Lung (tissue), 12 donors: ENCODE measurements around the gene TTLL13. TPM values are rescaled to one million over a fixed set of nuclear protein-coding genes. Genes with fewer than 3 reads are reported as not detected.

Experiments
- ATAC-seq: fragments of 200-7000 bp; cut with Tn5 transposase; one replicate; pipeline ENCODE4 v1.9.1; 2020; ENCODE audit warnings: moderate number of reproducible peaks; ENCODE audit not compliant: insufficient read depth, low FRiP score
- DNase-seq, 3 donors: peaks; one replicate each; pipeline ENCODE4 v3.0.0-alpha.2; 2013 to 2017
- H3K27ac ChIP-seq, 2 donors: one replicate each; pipeline ENCODE4 v1.5.1; 2013; ENCODE audit warnings: mild to moderate bottlenecking in 2 of 2, moderate library complexity in 2 of 2, control low read depth in 1 of 2, inconsistent platforms in 1 of 2, low read depth in 1 of 2, low read length in 1 of 2
- H3K27me3 ChIP-seq, 3 donors: one replicate each; pipeline ENCODE4 v1.5.1; 2013; ENCODE audit warnings: low read length in 2 of 3; ENCODE audit not compliant: control insufficient read depth in 3 of 3, insufficient read depth in 3 of 3
- H3K36me3 ChIP-seq, 4 donors: one replicate each; pipeline ENCODE4 v1.5.1; 2013; ENCODE audit warnings: low read length in 4 of 4, mild to moderate bottlenecking in 1 of 4, moderate library complexity in 1 of 4; ENCODE audit not compliant: control insufficient read depth in 4 of 4, insufficient read depth in 4 of 4
- H3K4me1 ChIP-seq, 5 donors: one replicate each; pipeline ENCODE4 v1.5.1; 2013; ENCODE audit warnings: low read length in 5 of 5, mild to moderate bottlenecking in 2 of 5, moderate library complexity in 1 of 5; ENCODE audit not compliant: control insufficient read depth in 5 of 5, insufficient read depth in 5 of 5
- H3K4me3 ChIP-seq: one replicate; pipeline ENCODE4 v1.5.1; 2013; ENCODE audit warnings: mild to moderate bottlenecking, control low read depth, moderate library complexity
- H3K9ac ChIP-seq, 2 donors: one replicate each; pipeline ENCODE4 v1.5.1; 2013; ENCODE audit warnings: low read length in 2 of 2, control low read depth in 1 of 2; ENCODE audit not compliant: insufficient read depth in 1 of 2
- H3K9me3 ChIP-seq, 4 donors: one replicate each; pipeline ENCODE4 v1.5.1; 2013; ENCODE audit warnings: low read length in 3 of 4, mild to moderate bottlenecking in 1 of 4, moderate library complexity in 1 of 4; ENCODE audit not compliant: control insufficient read depth in 4 of 4, insufficient read depth in 3 of 4
- WGBS, 2 donors: extraction: QIAGEN DNeasy Blood & Tissue Kit; methylation state at CpG; one replicate each; pipeline ENCODE4 v1.1.7; 2013; 5-methylcytosine and 5-hydroxymethylcytosine counted together
- polyA plus RNA-seq, 2 donors: library from polyadenylated mRNA; stranded (reverse); fragments of 200-250 nt; gene quantifications; one replicate each; pipeline ENCODE4 v1.2.1, GENCODE V29; 2013
- total RNA-seq, 2 donors: library from RNA; depleted of rRNA in 1 of 2; stranded (reverse); fragments of >200 nt in 1 of 2; gene quantifications; one replicate each; pipeline ENCODE4 v1.2.1, GENCODE V29; 2014 to 2021
- TF ChIP-seq, protein P1 (sequence below): IDR thresholded peaks from 2 replicates; pipeline ENCODE4 v1.5.1; 2012; ENCODE audit warnings: mild to moderate bottlenecking; ENCODE audit errors: control extremely low read depth, extremely low read depth
- donor health status: control.
- donor health status: control.
- donor health status: Bipolar disorder and iron deficiency.
- donor health status: healthy.
- donor health status: DM: yes; HTN: yes; CAD: no.

Gene TTLL13
- total and polyA plus RNA-seq, 4 donors, result 0.11 to 1.4 (median 0.23) TPM

DNA sequence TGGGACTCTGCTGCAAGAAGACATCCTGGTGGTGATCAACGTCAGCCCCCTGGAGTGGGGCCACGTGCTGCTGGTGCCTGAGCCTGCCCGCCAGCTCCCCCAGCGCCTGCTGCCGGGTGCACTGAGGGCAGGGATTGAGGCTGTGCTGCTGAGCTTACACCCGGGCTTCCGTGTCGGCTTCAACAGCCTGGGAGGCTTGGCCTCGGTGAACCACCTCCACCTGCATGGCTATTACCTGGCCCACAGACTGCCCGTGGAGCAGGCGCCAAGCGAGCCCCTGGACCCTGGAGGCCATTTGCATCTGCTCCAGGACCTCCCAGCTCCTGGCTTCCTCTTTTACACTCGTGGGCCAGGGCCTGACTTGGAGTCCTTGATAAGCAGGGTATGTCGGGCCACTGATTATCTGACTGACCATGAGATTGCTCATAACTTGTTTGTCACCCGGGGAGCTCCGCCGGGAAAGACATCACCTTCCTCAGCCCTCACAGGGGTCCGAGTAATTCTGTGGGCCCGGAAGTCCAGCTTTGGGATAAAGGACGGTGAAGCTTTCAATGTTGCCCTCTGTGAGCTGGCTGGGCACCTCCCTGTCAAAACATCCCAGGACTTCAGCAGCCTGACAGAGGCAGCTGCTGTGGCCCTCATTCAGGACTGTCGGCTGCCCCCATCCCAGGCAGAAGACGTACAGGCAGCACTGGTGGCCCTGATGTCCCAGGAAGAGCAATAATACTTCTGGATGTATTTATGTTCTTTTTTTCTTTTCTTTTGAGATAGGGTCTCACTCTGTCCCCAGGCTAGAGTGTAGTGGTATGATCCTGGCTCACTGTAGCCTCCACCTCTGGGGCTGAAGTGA, 7.8 kb upstream of the TTLL13 start:
- 88% methylated on average over 22 of the region's 22 CpGs for WGBS, 2 donors
- no peak overlapping the region for H3K27ac ChIP-seq
- H3K4me3 ChIP-seq, result no peak overlapping the region
- no peaks in the 10 kb centered on the region for H3K4me1 ChIP-seq
- H3K9me3 ChIP-seq, result no peaks in the 10 kb centered on the region
- H3K27me3 ChIP-seq, result no peaks in the 10 kb centered on the region
- H3K36me3 ChIP-seq, result peaks cover 0 to 9% (median 3%) of the 10 kb centered on the region in 4 donors
- no peak overlapping the region for H3K9ac ChIP-seq
- DNase-seq (no peak), ATAC-seq (no peak)
- TF ChIP-seq, protein P1, sequence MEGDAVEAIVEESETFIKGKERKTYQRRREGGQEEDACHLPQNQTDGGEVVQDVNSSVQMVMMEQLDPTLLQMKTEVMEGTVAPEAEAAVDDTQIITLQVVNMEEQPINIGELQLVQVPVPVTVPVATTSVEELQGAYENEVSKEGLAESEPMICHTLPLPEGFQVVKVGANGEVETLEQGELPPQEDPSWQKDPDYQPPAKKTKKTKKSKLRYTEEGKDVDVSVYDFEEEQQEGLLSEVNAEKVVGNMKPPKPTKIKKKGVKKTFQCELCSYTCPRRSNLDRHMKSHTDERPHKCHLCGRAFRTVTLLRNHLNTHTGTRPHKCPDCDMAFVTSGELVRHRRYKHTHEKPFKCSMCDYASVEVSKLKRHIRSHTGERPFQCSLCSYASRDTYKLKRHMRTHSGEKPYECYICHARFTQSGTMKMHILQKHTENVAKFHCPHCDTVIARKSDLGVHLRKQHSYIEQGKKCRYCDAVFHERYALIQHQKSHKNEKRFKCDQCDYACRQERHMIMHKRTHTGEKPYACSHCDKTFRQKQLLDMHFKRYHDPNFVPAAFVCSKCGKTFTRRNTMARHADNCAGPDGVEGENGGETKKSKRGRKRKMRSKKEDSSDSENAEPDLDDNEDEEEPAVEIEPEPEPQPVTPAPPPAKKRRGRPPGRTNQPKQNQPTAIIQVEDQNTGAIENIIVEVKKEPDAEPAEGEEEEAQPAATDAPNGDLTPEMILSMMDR, result no peak

DNA sequence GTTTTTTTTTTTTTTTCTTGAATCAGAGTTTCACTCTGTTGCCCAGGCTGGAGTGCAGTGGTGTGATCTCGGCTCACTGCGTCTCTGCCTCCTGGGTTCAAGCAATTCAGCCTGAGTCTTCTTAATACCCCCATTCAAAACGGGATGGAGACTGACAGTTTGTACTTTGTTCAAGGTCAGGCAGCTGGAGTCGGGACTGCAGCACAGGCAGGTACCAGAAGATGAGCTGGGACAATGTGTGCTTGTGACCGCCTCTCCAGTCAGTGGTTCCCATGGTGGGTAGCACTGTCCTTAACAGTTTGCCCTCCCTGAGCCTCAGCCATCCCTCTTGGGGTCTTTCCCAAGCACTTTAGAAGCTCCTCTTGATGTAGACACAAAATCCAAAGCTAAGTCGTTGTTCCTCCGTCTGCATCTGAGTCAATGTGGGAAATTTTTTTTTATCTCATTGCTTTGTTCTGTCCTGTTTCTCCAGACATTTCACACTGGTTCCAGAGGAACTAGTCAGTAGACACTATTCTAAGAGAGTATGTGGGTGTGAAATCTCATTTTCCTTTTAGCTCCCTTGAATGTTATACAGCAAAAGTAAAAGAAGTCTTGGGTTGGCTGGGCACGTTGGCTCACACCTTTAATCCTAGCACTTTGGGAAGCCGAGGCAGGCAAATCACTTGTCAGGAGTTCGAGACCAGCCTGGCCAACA, 5.3 kb upstream of the TTLL13 start:
- TF ChIP-seq, protein P1, result no peak
- Histone ChIP-seq H3K4me1 (peaks cover 0 to 4% (median 0%) of the 10 kb centered on the region in 5 donors), H3K9ac (no peak overlapping the region), H3K4me3 (no peak overlapping the region), H3K27ac (no peak overlapping the region), H3K27me3 (no peaks in the 10 kb centered on the region), H3K36me3 (peaks cover 0 to 6% (median 0%) of the 10 kb centered on the region in 4 donors), H3K9me3 (no peaks in the 10 kb centered on the region)
- DNase-seq (no peak), ATAC-seq (no peak)
- WGBS, 2 donors, result 91 to 93% methylated on average over 10 of the region's 10 CpGs

DNA sequence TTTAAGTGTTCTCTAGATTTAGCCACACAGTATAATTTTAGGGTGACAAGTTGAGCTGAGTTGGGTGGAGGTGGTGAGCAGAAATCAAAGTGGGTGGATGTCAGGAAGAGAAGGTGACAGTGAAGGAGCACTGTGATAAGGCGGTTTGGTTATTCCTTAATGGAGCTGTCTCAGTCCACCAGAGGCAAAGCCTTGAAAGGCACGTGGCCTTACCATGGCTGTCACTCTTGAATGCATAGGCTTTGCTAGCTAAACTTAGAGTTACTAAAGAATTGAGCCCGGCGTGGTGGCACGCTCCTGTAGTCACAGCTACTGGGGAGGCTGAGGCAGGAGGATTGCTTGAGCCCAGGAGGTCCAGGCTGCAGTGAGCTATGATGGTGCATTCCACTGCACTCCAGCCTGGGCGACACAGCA, 560 bp upstream of the TTLL13 start:
- no peak for ATAC-seq
- H3K4me3 ChIP-seq, result no peak overlapping the region
- H3K27ac ChIP-seq, result peak overlapping the region in 1 of 2 donors; percentile 67
- H3K9ac ChIP-seq, result no peak overlapping the region
- 75 to 81% methylated on average over 6 of the region's 6 CpGs for WGBS, 2 donors
- DNase-seq, result peak in 2 of 3 donors; percentile 8 to 22
- H3K36me3 ChIP-seq, result no peaks in the 10 kb centered on the region
- TF ChIP-seq, protein P1, result no peak
- no peaks in the 10 kb centered on the region for H3K9me3 ChIP-seq
- no peaks in the 10 kb centered on the region for H3K27me3 ChIP-seq
- H3K4me1 ChIP-seq, result peaks cover 0 to 5% (median 0%) of the 10 kb centered on the region in 5 donors
